PC-3 (cell line): Measurements from ENCODE around the gene TMEM208. TPM values are rescaled to one million over a fixed set of nuclear protein-coding genes. Genes with fewer than 3 reads are reported as not detected.
A peak's percentile ranks its signal among the peaks of the same experiment; 100 is the strongest.

ENCODE experiments used
- ATAC-seq: fragments of 200-7000 bp; cut with Tn5 transposase; 2 replicates; pipeline ENCODE4 v1.9.1; 2020; ENCODE audit warnings: mild to moderate bottlenecking, moderate library complexity
- BruUV-seq: library from RNA; stranded (reverse); fragments of 400-500 nt; replicated peaks from 2 replicates; lab custom pipeline; 2021; lab: Mats Ljungman, UMichigan
- CTCF ChIA-PET: fragments of 300-600 bp; sonication (Branson Sonifier 250); formaldehyde crosslinking; loops from one replicate; lab custom pipeline; 2022; ENCODE audit warnings: antibody characterized with exemption; lab: Charles Lee
- POLR2A ChIA-PET: fragments of 300-600 bp; sonication (Branson Sonifier 250); formaldehyde crosslinking; loops from one replicate; lab custom pipeline; 2022; ENCODE audit warnings: antibody characterized with exemption; ENCODE audit not compliant: unreplicated experiment; lab: Charles Lee
- DNase-seq: peaks from one replicate; pipeline ENCODE4 v3.0.0-alpha.2; 2015
- H2AFZ ChIP-seq: fragments of 300-600 bp; sonication (generic); 2 replicates; pipeline ENCODE4 v1.6.0; 2016; ENCODE audit warnings: antibody characterized with exemption, low read length
- H3F3A ChIP-seq: fragments of 300-600 bp; sonication (generic); one replicate; pipeline ENCODE4 v1.6.0; 2017; ENCODE audit warnings: antibody characterized with exemption, low read length, control low read depth, mild to moderate bottlenecking; ENCODE audit not compliant: unreplicated experiment
- H3K27ac ChIP-seq: fragments of 300-600 bp; sonication (generic); 2 replicates; pipeline ENCODE4 v1.5.1; 2016; ENCODE audit warnings: mild to moderate bottlenecking, low read length
- H3K27me3 ChIP-seq: fragments of 300-600 bp; sonication (generic); 2 replicates; pipeline ENCODE4 v1.6.1; 2016; ENCODE audit warnings: low read length, mixed read lengths
- H3K36me3 ChIP-seq: fragments of 300-600 bp; sonication (generic); 2 replicates; pipeline ENCODE4 v1.6.1; 2016; ENCODE audit warnings: low read depth, mixed run types, low read length, mixed read lengths
- H3K4me1 ChIP-seq: fragments of 300-600 bp; sonication (generic); 2 replicates; pipeline ENCODE4 v1.5.1; 2016; ENCODE audit warnings: low read length; ENCODE audit not compliant: insufficient read depth
- H3K4me2 ChIP-seq: fragments of 300-600 bp; sonication (generic); 2 replicates; pipeline ENCODE4 v1.6.0; 2016; ENCODE audit warnings: low read length
- H3K4me3 ChIP-seq: fragments of 300-600 bp; sonication (generic); 2 replicates; pipeline ENCODE4 v1.5.1; 2016; ENCODE audit warnings: mild to moderate bottlenecking, low read length, mixed read lengths
- H3K79me2 ChIP-seq: fragments of 300-600 bp; sonication (generic); 2 replicates; pipeline ENCODE4 v1.6.1; 2017; ENCODE audit warnings: low read length, mixed read lengths
- H3K9ac ChIP-seq: fragments of 300-600 bp; sonication (generic); 2 replicates; pipeline ENCODE4 v1.6.0; 2016; ENCODE audit warnings: mild to moderate bottlenecking, low read length
- H3K9me2 ChIP-seq: fragments of 300-600 bp; sonication (generic); replicated peaks from 2 replicates; pipeline ENCODE4 v1.6.1; 2016; ENCODE audit warnings: mixed run types, low read length, mixed read lengths
- H3K9me3 ChIP-seq: fragments of 300-600 bp; sonication (generic); 2 replicates; pipeline ENCODE4 v1.6.1; 2016; ENCODE audit warnings: low read length, mixed read lengths
- H4K20me1 ChIP-seq: fragments of 300-600 bp; sonication (generic); 2 replicates; pipeline ENCODE4 v1.6.1; 2016; ENCODE audit warnings: low read length, mixed read lengths
- CTCF ChIP-seq: fragments of 300-600 bp; sonication (generic); conservative IDR thresholded peaks from 2 replicates; pipeline ENCODE4 v1.5.1; 2017; ENCODE audit warnings: antibody characterized with exemption, low read depth, mild to moderate bottlenecking, low read length
- EZH2 ChIP-seq: fragments of 300-600 bp; sonication (generic); IDR thresholded peaks from one replicate; pipeline ENCODE4 v1.6.1; 2017; ENCODE audit warnings: antibody characterized with exemption, mild to moderate bottlenecking, low read length; ENCODE audit not compliant: unreplicated experiment
- EZH2phosphoT487 ChIP-seq: fragments of 300-600 bp; sonication (generic); IDR thresholded peaks from 2 replicates; pipeline ENCODE4 v1.6.1; 2018; ENCODE audit warnings: mild to moderate bottlenecking, antibody characterized with exemption, low read length, borderline replicate concordance
- intact Hi-C: fragments of 100-400 bp; cut with micrococcal nuclease; formaldehyde crosslinking; loops from 2 replicates; pipeline ENCODE4 v1.9.0; 2023
- total RNA-seq: library from RNA; depleted of rRNA; stranded (reverse); fragments of >200 nt; gene quantifications from 2 replicates; pipeline ENCODE4 v1.2.3, GENCODE V29; 2014

Gene TMEM208
- total RNA-seq, 1 experiment from 2014 or later, result 35.4 TPM

DNA sequence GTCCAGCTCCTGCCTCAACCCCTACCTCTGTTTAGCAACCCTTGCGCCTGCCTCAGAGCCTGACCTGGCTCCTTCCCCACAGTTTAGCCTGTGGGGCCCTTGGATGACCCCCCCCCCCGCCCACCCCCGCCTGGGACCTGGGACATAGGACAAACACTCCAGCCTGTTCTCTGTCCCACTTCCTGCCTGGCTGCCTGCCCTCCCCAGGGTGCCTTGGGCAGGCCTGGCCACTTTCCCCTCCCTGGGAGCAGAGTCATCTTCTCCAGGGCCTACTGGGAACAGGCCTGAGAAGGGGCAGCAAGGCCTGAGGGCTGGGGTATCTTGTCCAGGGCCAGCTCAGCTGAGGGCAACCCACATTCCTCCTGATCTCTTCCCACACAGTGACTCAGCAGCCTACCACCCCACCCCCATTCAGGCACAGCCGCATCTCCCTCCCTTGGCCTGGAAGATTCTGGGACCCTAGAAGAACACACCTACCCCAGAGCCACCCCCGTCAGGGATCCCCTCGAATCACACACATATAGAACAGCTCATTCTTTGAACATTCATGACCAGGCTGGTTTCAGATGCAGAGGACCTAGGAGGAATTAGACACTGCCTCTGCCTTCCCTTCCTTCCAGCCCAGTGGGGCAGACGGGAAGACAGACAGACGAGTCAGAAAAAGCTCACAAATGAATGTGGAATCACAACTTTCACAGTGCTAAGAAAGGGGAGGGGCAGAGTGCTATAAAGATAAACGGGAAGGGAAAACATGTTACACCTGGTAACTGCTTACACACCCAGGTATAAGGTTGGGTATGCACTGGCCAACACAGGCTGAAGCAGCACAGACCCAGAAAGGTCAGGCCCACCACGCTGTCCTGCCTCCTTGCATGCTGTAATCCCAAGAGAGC lies 14.3 kb downstream of the TMEM208 start:
- ChIA-PET CTCF (no interaction called here), POLR2A (no interaction called here)
- Histone ChIP-seq H3K79me2 (peaks cover 57% of the 10 kb centered on the region), H3K9me2 (no peaks in the 10 kb centered on the region), H4K20me1 (no peaks in the 10 kb centered on the region), H3K27me3 (no peaks in the 10 kb centered on the region), H3K9ac (peak overlapping the region; percentile 75), H3K4me3 (peak overlapping the region; percentile 43), H3K36me3 (peaks cover 15% of the 10 kb centered on the region), H3K27ac (peak overlapping the region; percentile 99), H3K4me1 (peaks cover 54% of the 10 kb centered on the region), H3K4me2 (peak overlapping the region; percentile 79), H2AFZ (no peak overlapping the region), H3K9me3 (no peaks in the 10 kb centered on the region), H3F3A (peaks cover 15% of the 10 kb centered on the region)
- intact Hi-C loops, result loop anchor here (10.0 kb wide), 1 partner anchor 46 kb away; the partner anchor contains the start of genes E2F4, ELMO3 and EXOC3L1
- TF ChIP-seq EZH2phosphoT487, result no peak
- no peak for TF ChIP-seq EZH2
- TF ChIP-seq CTCF, result no peak
- BruUV-seq, result no TSS peak
- peak; percentile 32 for ATAC-seq
- peak; percentile 79 for DNase-seq

GRCh38 chr16:67242138-67242730 lies 15.3 kb downstream of the TMEM208 start:
- Histone ChIP-seq H3K79me2 (peaks cover 65% of the 10 kb centered on the region), H3K4me3 (no peak overlapping the region), H4K20me1 (no peaks in the 10 kb centered on the region), H3K9me3 (no peaks in the 10 kb centered on the region), H3K4me1 (peaks cover 54% of the 10 kb centered on the region), H3K36me3 (peaks cover 11% of the 10 kb centered on the region), H3K9me2 (no peaks in the 10 kb centered on the region), H3K27me3 (no peaks in the 10 kb centered on the region), H3K9ac (peak overlapping the region; percentile 75), H2AFZ (no peak overlapping the region), H3F3A (peaks cover 15% of the 10 kb centered on the region), H3K4me2 (0 out of 2 replicates have a peak overlapping the region, but pooled peaks have one; percentile 79), H3K27ac (peak overlapping the region; percentile 99)
- no peak for ATAC-seq
- no peak for DNase-seq
- CTCF ChIA-PET, result no interaction called here
- POLR2A ChIA-PET, result interaction anchor here (0.6 kb wide), 1 partner anchor 171 kb away, joined by 3 read pairs; no protein-coding TSS in a partner anchor
- TF ChIP-seq EZH2phosphoT487 (no peak), CTCF (no peak), EZH2 (no peak)
- BruUV-seq, result no TSS peak
- intact Hi-C loops, result loop anchor here (10.0 kb wide), 1 partner anchor 47 kb away; the partner anchor contains the start of genes E2F4, ELMO3 and EXOC3L1
